ENCODE results near the gene LCN12. TPM values are rescaled to one million over a fixed set of nuclear protein-coding genes. Genes with fewer than 3 reads are reported as not detected.
A peak's percentile ranks its signal among the peaks of the same experiment; 100 is the strongest.

The LCN12 gene
- total RNA-seq, 1 donor from 2014 or later: 7.8 TPM

DNA sequence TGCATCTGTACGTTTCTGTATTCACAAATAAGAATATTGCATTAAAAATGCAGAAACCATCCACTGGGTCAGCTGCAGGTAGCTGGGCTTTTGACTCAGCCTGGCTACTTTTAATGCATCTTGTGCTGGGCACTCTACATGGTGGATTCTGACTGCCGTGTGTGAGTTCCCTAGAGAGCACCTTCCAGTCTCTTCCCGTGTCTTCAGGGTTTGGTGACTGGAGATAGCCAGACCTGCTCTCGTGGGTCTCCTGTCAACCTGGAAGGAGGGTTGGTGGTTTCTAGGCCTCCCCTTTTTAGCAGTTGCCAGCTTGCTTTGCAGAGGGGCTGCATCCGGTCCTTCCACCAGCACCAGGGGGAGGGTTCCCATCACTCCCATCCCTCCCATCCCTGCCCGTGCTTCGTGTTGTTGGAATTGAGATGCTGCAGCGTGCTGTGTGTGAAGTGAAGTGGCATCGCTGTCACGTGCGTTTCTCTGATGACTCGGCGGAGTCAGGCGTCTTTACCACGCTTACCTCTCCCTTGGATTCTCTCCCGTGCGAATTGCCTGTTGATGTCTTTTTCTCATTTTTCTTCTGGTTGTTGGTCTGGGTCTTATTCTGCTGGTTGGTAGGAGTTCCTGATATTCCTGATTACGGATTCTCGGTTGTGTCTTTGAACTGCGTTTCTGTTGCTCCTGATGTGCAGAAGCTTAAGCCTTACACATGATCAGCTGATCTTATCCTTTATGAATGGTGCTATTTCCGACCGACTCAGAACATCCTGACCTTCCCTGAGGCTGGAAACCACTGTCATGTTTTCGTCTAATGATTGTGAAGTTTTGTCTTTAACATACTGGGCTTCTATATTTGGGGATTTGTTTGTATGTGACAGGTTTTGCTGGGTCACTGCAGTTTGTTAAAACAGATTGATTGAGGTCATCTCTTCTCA is 24.5 kb upstream of the LCN12 start:
- Histone ChIP-seq H3K4me3 (peak overlapping the region; percentile 52), H3K4me1 (peaks cover 78% of the 10 kb centered on the region), H3K36me3 (peaks cover 13% of the 10 kb centered on the region), H3K9me3 (replicated peaks) (no peaks in the 10 kb centered on the region), H3K27me3 (ENCODE audit: low read depth) (no peaks in the 10 kb centered on the region), H3K27ac (replicated peaks) (peak overlapping the region; percentile 91)
- DNase-seq: no peak
- TF ChIP-seq, protein P1, sequence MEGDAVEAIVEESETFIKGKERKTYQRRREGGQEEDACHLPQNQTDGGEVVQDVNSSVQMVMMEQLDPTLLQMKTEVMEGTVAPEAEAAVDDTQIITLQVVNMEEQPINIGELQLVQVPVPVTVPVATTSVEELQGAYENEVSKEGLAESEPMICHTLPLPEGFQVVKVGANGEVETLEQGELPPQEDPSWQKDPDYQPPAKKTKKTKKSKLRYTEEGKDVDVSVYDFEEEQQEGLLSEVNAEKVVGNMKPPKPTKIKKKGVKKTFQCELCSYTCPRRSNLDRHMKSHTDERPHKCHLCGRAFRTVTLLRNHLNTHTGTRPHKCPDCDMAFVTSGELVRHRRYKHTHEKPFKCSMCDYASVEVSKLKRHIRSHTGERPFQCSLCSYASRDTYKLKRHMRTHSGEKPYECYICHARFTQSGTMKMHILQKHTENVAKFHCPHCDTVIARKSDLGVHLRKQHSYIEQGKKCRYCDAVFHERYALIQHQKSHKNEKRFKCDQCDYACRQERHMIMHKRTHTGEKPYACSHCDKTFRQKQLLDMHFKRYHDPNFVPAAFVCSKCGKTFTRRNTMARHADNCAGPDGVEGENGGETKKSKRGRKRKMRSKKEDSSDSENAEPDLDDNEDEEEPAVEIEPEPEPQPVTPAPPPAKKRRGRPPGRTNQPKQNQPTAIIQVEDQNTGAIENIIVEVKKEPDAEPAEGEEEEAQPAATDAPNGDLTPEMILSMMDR (IDR thresholded peaks at IDR 0.05; ENCODE audit: borderline replicate concordance): no peak
- intact Hi-C loops (cut with micrococcal nuclease): loop anchor here (10.0 kb wide), 1 partner anchor 63 kb away; the partner anchor contains the start of gene EDF1

DNA sequence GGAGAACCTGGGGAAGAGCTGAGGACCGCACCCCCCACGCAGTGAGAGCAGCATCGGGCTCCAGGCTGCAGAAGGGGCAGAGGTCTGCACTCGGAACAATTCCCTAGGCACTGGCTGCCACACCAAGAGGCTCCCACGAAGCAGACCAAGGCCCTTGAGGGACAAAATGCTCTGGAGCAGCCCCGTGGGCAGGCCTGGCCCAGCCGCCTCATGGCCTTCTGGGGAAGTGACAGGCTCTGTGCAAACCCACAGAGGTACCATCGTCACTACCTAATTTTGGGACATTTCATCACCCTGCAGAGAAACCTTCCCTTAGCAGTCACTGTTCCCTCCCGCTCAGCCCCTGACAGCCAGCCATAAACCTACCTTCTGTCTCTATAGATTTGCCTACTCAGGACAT is 23.5 kb upstream of the LCN12 start:
- TF ChIP-seq, protein P1 (IDR thresholded peaks at IDR 0.05; ENCODE audit: borderline replicate concordance): peak; percentile 53
- Histone ChIP-seq H3K27me3 (ENCODE audit: low read depth) (no peaks in the 10 kb centered on the region), H3K4me1 (peaks cover 69% of the 10 kb centered on the region), H3K27ac (replicated peaks) (peak overlapping the region; percentile 91), H3K36me3 (peaks cover 13% of the 10 kb centered on the region), H3K4me3 (peak overlapping the region; percentile 52), H3K9me3 (replicated peaks) (no peaks in the 10 kb centered on the region)
- peak; percentile 62 for DNase-seq
- intact Hi-C loops (cut with micrococcal nuclease): loop anchor here (10.0 kb wide), 1 partner anchor 64 kb away; the partner anchor contains the start of gene EDF1

DNA sequence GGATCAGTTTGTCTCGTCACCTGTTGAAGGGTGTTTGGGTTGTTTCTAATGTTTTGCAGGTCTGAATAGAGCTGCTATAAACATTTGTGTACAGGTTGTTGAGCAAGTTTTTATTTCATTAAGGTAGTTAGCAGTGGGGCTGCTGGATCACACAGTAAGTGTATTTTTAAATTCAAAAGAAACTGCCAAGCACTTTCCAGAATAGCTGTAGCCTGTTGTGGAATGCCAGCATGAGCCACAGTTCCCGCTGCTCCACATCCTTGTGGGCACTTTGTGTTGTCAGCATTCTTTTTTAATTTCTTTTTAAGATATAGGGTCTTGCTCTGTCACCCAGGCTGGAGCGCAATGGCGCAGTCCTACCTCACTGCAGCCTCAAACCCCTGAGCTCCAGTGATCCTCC is 22.1 kb upstream of the LCN12 start:
- DNase-seq: no peak
- H3K4me1 ChIP-seq: peaks cover 55% of the 10 kb centered on the region
- H3K9me3 ChIP-seq (replicated peaks): no peaks in the 10 kb centered on the region
- H3K27me3 ChIP-seq (ENCODE audit: low read depth): no peaks in the 10 kb centered on the region
- no peak overlapping the region for H3K4me3 ChIP-seq
- intact Hi-C loops (cut with micrococcal nuclease): loop anchor here (10.0 kb wide), 1 partner anchor 45 kb away; the partner anchor contains the start of gene TRAF2
- peak overlapping the region; percentile 91 for H3K27ac ChIP-seq (replicated peaks)
- peaks cover 7% of the 10 kb centered on the region for H3K36me3 ChIP-seq
- TF ChIP-seq, protein P1 (IDR thresholded peaks at IDR 0.05; ENCODE audit: borderline replicate concordance): no peak

DNA sequence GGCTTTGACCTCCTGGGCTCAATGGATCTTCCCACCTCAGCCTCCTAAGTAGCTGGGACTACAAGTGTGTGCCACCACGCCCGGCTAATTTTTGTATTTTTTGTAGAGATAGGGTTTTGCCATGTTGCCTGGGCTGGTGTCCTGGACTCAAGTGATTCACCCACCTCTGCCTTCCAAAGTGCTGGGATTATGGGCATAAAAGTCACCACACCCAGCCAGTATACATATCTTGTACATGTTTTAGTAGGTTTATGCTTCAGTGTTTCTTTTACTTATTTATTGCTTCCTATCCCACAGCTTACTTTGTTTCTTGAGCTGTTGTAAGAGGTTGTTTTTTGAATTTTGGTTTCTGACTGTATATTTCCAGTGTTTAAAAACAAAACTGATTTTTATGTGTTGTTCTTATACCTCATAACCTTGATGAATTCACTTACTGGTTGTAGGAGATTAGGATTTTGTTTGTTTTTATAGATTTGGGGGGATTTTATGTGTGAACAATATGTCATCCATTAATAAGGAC is 20.4 kb upstream of the LCN12 start:
- Histone ChIP-seq H3K36me3 (no peaks in the 10 kb centered on the region), H3K27ac (replicated peaks) (no peak overlapping the region), H3K4me1 (peaks cover 38% of the 10 kb centered on the region), H3K27me3 (ENCODE audit: low read depth) (no peaks in the 10 kb centered on the region), H3K9me3 (replicated peaks) (no peaks in the 10 kb centered on the region), H3K4me3 (no peak overlapping the region)
- TF ChIP-seq, protein P1 (IDR thresholded peaks at IDR 0.05; ENCODE audit: borderline replicate concordance): no peak
- intact Hi-C loops (cut with micrococcal nuclease): loop anchor here (10.0 kb wide), 1 partner anchor 47 kb away; the partner anchor contains the start of gene TRAF2
- no peak for DNase-seq

DNA sequence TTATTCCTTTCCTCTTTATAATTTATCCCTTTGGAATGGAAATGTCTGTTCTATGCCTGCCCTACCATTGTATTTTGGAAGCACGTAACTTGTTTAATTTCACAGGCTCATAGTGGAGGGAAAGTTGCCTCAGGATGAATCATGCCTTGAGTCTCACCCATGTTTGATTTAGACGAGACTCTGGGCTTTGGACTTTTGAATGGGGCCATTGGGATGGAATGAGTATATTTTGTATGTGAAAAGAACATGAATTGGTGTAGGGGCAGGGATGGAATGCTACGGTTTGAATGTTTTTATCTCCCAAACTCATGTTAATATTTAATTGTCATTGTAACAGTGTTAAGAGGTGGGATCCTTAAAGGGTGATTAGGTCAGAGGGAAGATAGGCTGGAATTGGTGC is 17.8 kb upstream of the LCN12 start:
- TF ChIP-seq, protein P1 (IDR thresholded peaks at IDR 0.05; ENCODE audit: borderline replicate concordance): no peak
- Histone ChIP-seq H3K4me3 (no peak overlapping the region), H3K27ac (replicated peaks) (no peak overlapping the region), H3K36me3 (peaks cover 6% of the 10 kb centered on the region), H3K9me3 (replicated peaks) (no peaks in the 10 kb centered on the region), H3K4me1 (peaks cover 16% of the 10 kb centered on the region), H3K27me3 (ENCODE audit: low read depth) (no peaks in the 10 kb centered on the region)
- no peak for DNase-seq
- intact Hi-C loops (cut with micrococcal nuclease): loop anchor here (10.0 kb wide), 1 partner anchor 49 kb away; the partner anchor contains the start of gene TRAF2

All from left ventricle myocardium inferior (tissue), 1 donor.